IMR-90 (cell line): Measurements from ENCODE around the gene POU2F1. TPM values are rescaled to one million over a fixed set of nuclear protein-coding genes. Genes with fewer than 3 reads are reported as not detected.

ENCODE experiments used
- ATAC-seq: fragments of 200-7000 bp; cut with Tn5 transposase; 2 replicates; pipeline ENCODE4 v1.9.1; 2020; ENCODE audit warnings: low read depth, mild to moderate bottlenecking, moderate library complexity
- BruUV-seq: library from RNA; stranded (reverse); fragments of 400-500 nt; replicated peaks from 2 replicates; lab custom pipeline; 2021; lab: Mats Ljungman, UMichigan
- CTCF ChIA-PET: fragments of 300-600 bp; formaldehyde crosslinking; extraction: SDS; loops from one replicate; lab custom pipeline; 2021; ENCODE audit warnings: antibody characterized with exemption; lab: Yijun Ruan, JAX
- POLR2A ChIA-PET: fragments of 300-600 bp; sonication (Branson Sonifier 250); formaldehyde crosslinking; loops from one replicate; lab custom pipeline; 2022; ENCODE audit warnings: antibody characterized with exemption; ENCODE audit not compliant: unreplicated experiment; lab: Charles Lee
- DNase-seq: peaks from one replicate; pipeline ENCODE4 v3.0.0; 2013
- H2AFZ ChIP-seq: replicated peaks from 2 replicates; pipeline ENCODE3; 2013; ENCODE audit warnings: low read length, mild to moderate bottlenecking; ENCODE audit not compliant: poor library complexity
- H2AK5ac ChIP-seq: 2 replicates; pipeline ENCODE4 v1.6.1; 2013; ENCODE audit warnings: low read depth, low read length, inconsistent platforms
- H2AK9ac ChIP-seq: replicated peaks from 2 replicates; pipeline ENCODE3; 2013; ENCODE audit warnings: mild to moderate bottlenecking, low read depth, low read length, moderate library complexity; ENCODE audit not compliant: poor library complexity
- H2BK120ac ChIP-seq: 2 replicates; pipeline ENCODE4 v1.6.1; 2013; ENCODE audit warnings: low read depth, low read length, inconsistent platforms
- H2BK15ac ChIP-seq: 3 replicates; pipeline ENCODE4 v1.6.1; 2013; ENCODE audit warnings: low read depth, low read length, inconsistent platforms
- H2BK20ac ChIP-seq: 2 replicates; pipeline ENCODE4 v1.6.1; 2013; ENCODE audit warnings: low read depth, mild to moderate bottlenecking, inconsistent platforms, low read length, moderate library complexity
- H2BK5ac ChIP-seq: 2 replicates; pipeline ENCODE4 v1.6.1; 2013; ENCODE audit warnings: mild to moderate bottlenecking, low read depth, low read length, inconsistent platforms; ENCODE audit not compliant: poor library complexity, severe bottlenecking
- H3K14ac ChIP-seq: replicated peaks from 2 replicates; pipeline ENCODE4 v1.6.1; 2013; ENCODE audit warnings: low read depth, low read length, inconsistent platforms
- H3K18ac ChIP-seq: 2 replicates; pipeline ENCODE4 v1.6.1; 2013; ENCODE audit warnings: low read depth, low read length, control low read depth
- H3K23ac ChIP-seq: 2 replicates; pipeline ENCODE4 v1.6.1; 2013; ENCODE audit warnings: low read depth, low read length, inconsistent platforms
- H3K27ac ChIP-seq: 2 replicates; pipeline ENCODE4 v1.5.1; 2013; ENCODE audit warnings: mild to moderate bottlenecking, control low read depth, low read length; ENCODE audit not compliant: insufficient read depth
- H3K27me3 ChIP-seq: 2 replicates; pipeline ENCODE4 v1.6.1; 2013; ENCODE audit warnings: low read length; ENCODE audit not compliant: control insufficient read depth, insufficient read depth
- H3K36me3 ChIP-seq: 2 replicates; pipeline ENCODE4 v1.6.1; 2013; ENCODE audit warnings: low read length, mixed read lengths; ENCODE audit not compliant: control insufficient read depth, insufficient read depth
- H3K4ac ChIP-seq: 2 replicates; pipeline ENCODE4 v1.6.1; 2013; ENCODE audit warnings: low read depth, low read length, inconsistent platforms
- H3K4me1 ChIP-seq: 2 replicates; pipeline ENCODE4 v1.6.1; 2013; ENCODE audit warnings: low read length, mixed read lengths; ENCODE audit not compliant: control insufficient read depth, insufficient read depth
- H3K4me2 ChIP-seq: 2 replicates; pipeline ENCODE4 v1.6.1; 2013; ENCODE audit warnings: low read depth, mild to moderate bottlenecking, control low read depth, low read length, moderate library complexity
- H3K4me3 ChIP-seq: 2 replicates; pipeline ENCODE4 v1.5.1; 2013; ENCODE audit warnings: low read depth, mild to moderate bottlenecking, control low read depth, low read length, moderate library complexity; ENCODE audit not compliant: insufficient read depth
- H3K56ac ChIP-seq: 2 replicates; pipeline ENCODE4 v1.6.1; 2013; ENCODE audit warnings: low read length, inconsistent platforms; ENCODE audit not compliant: insufficient read depth; ENCODE audit errors: extremely low read depth
- H3K79me1 ChIP-seq, 2 experiments: 2 replicates each; pipeline ENCODE4 v1.6.1; 2013; ENCODE audit warnings: low read length in 2 of 2, inconsistent platforms in 1 of 2, low read depth in 1 of 2
- H3K9ac ChIP-seq: 2 replicates; pipeline ENCODE4 v1.6.1; 2013; ENCODE audit warnings: low read depth, low read length, control low read depth
- H3K9me1 ChIP-seq: 2 replicates; pipeline ENCODE4 v1.6.1; 2013; ENCODE audit warnings: low read length, inconsistent platforms; ENCODE audit not compliant: insufficient read depth
- H3K9me3 ChIP-seq: 2 replicates; pipeline ENCODE4 v1.6.1; 2013; ENCODE audit warnings: low read length; ENCODE audit not compliant: control insufficient read depth, insufficient read depth
- H4K20me1 ChIP-seq: 2 replicates; pipeline ENCODE4 v1.6.1; 2013; ENCODE audit warnings: low read length, inconsistent platforms; ENCODE audit not compliant: insufficient read depth
- H4K5ac ChIP-seq: 2 replicates; pipeline ENCODE4 v1.6.1; 2013; ENCODE audit warnings: mild to moderate bottlenecking, low read depth, low read length, control low read depth
- H4K8ac ChIP-seq, 2 experiments: 2 replicates each; pipeline ENCODE4 v1.6.1; 2013; ENCODE audit warnings: low read depth in 2 of 2, low read length in 2 of 2, control low read depth in 1 of 2, inconsistent platforms in 1 of 2
- H4K91ac ChIP-seq: 2 replicates; pipeline ENCODE4 v1.6.1; 2013; ENCODE audit warnings: low read depth, low read length, inconsistent platforms; ENCODE audit not compliant: insufficient read depth
- BHLHE40 ChIP-seq: fragments of 150-350 bp; IDR thresholded peaks from 2 replicates; pipeline ENCODE4 v1.6.1; 2016; ENCODE audit warnings: mild to moderate bottlenecking, low read depth, low read length
- CEBPB ChIP-seq: IDR thresholded peaks from 2 replicates; pipeline ENCODE4 v1.6.1; 2012; ENCODE audit warnings: low read depth, low read length, improper control_type of control experiment
- FOS ChIP-seq: fragments of 150-350 bp; IDR thresholded peaks from 2 replicates; pipeline ENCODE4 v1.6.1; 2016; ENCODE audit warnings: low read depth, low read length
- MAFK ChIP-seq: IDR thresholded peaks from 2 replicates; pipeline ENCODE4 v1.6.1; 2012; ENCODE audit warnings: low read depth, low read length, improper control_type of control experiment
- MAZ ChIP-seq: IDR thresholded peaks from 2 replicates; pipeline ENCODE4 v1.6.1; 2012; ENCODE audit warnings: low read depth, mild to moderate bottlenecking, low read length, improper control_type of control experiment, moderate library complexity, borderline replicate concordance
- MXI1 ChIP-seq: IDR thresholded peaks from 2 replicates; pipeline ENCODE4 v1.6.1; 2012; ENCODE audit warnings: low read depth, mild to moderate bottlenecking, low read length, moderate library complexity, borderline replicate concordance
- NFE2L2 ChIP-seq: fragments of 150-350 bp; IDR thresholded peaks from 2 replicates; pipeline ENCODE4 v1.6.1; 2016; ENCODE audit warnings: low read depth, mild to moderate bottlenecking, low read length
- POLR2A ChIP-seq: IDR thresholded peaks from 2 replicates; pipeline ENCODE4 v1.6.1; 2012; ENCODE audit warnings: mild to moderate bottlenecking, low read depth, low read length
- RAD21 ChIP-seq: IDR thresholded peaks from 2 replicates; pipeline ENCODE4 v1.6.1; 2012; ENCODE audit warnings: low read length, improper control_type of control experiment
- RCOR1 ChIP-seq: IDR thresholded peaks from 2 replicates; pipeline ENCODE4 v1.6.1; 2012; ENCODE audit warnings: mild to moderate bottlenecking, low read length, improper control_type of control experiment; ENCODE audit not compliant: insufficient replicate concordance
- RFX5 ChIP-seq: IDR thresholded peaks from 2 replicates; pipeline ENCODE4 v1.8.0; 2012; ENCODE audit warnings: low read depth, mild to moderate bottlenecking, low read length, moderate library complexity
- WGBS, 2 experiments: methylation state at CpG; one replicate each; pipeline versions ENCODE4 v1.1.5 to v1.1.7; 2013; ENCODE audit warnings: missing lambda C conversion rate in 2 of 2; ENCODE audit not compliant: insufficient read length in 1 of 2; ENCODE audit errors: extremely low coverage in 2 of 2; 5-methylcytosine and 5-hydroxymethylcytosine counted together
- dilution Hi-C: fragments of 300-500 bp; cut with HindIII; formaldehyde crosslinking; loops from one replicate; pipeline ENCODE4 v1.14.3; 2018; ENCODE audit warnings: low sequenced_read_pairs; ENCODE audit not compliant: unreplicated experiment
- in situ Hi-C: fragments of 300-500 bp; cut with MboI; formaldehyde crosslinking; loops from 3 replicates; pipeline ENCODE4 v1.14.3; 2019; ENCODE audit warnings: low sequenced_read_pairs, inconsistent platforms, mixed read lengths
- intact Hi-C: fragments of 100-400 bp; cut with micrococcal nuclease; formaldehyde crosslinking; loops from 2 replicates; pipeline ENCODE4 v1.10.0; 2022
- polyA plus RNA-seq, 3 experiments: library from polyadenylated mRNA; depleted of rRNA; stranded (reverse); fragments of >200 nt; gene quantifications; 2 replicates each; pipeline ENCODE4 v1.2.3, GENCODE V29; 2012; ENCODE audit warnings: low replicate concordance in 1 of 3
- total RNA-seq: library from RNA; depleted of rRNA; stranded (reverse); fragments of >200 nt; gene quantifications from 2 replicates; pipeline ENCODE4 v1.2.3, GENCODE V29; 2012
- TF ChIP-seq, protein P1 (sequence below): fragments of 150-350 bp; IDR thresholded peaks from 2 replicates; pipeline ENCODE4 v1.6.1; 2016; ENCODE audit warnings: low read depth, mild to moderate bottlenecking, low read length, moderate library complexity, borderline replicate concordance

Gene POU2F1
- total and polyA plus RNA-seq, 2 of the 4 experiments (the other 2 are of a cell fraction), result 1.2 to 3.4 TPM

DNA sequence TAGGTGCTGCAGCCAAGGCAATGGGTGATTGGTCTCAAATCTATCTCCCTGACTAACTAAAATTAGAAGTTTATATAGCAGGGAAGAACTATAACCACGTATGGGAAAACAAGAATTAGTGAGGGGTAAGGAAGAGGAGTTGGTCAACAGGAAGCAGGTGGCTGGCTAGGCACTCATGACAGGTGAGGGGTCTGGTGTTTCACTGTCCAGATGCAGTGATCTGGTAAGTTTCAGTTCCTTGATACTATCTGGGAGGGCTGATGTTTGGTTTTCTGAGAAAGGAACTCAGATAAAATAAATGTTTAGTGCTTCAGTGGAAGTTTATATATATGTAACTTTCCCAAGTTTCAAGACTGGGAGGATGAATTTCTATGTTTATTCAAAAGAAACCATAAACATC, 11.6 kb upstream of the POU2F1 start:
- H2AFZ ChIP-seq, result no peak overlapping the region
- H3K56ac ChIP-seq, result no peak overlapping the region
- no CpG with 5 or more reads among the region's 1 CpG for WGBS, 2 experiments
- in situ Hi-C loops (no loop called here), dilution Hi-C loops (no loop called here), intact Hi-C loops (no loop called here)
- no peak overlapping the region for H2BK5ac ChIP-seq
- no peak overlapping the region for H3K4me2 ChIP-seq
- ATAC-seq, result no peak
- H3K18ac ChIP-seq, result no peak overlapping the region
- H2AK9ac ChIP-seq, result no peak overlapping the region
- ChIA-PET POLR2A (interaction anchor here (0.6 kb wide), 1 partner anchor 1091 kb away, joined by 13 read pairs; no protein-coding TSS in a partner anchor), CTCF (no interaction called here)
- H3K14ac ChIP-seq, result no peak overlapping the region
- H2AK5ac ChIP-seq, result no peak overlapping the region
- peaks cover 12% of the 10 kb centered on the region for H3K27me3 ChIP-seq
- H3K27ac ChIP-seq, result no peak overlapping the region
- no peak overlapping the region for H3K4ac ChIP-seq
- 0 out of 2 replicates have a peak, but pooled peaks cover 2% of the 10 kb centered on the region for H3K9me3 ChIP-seq
- no peak overlapping the region for H4K8ac ChIP-seq
- TF ChIP-seq RAD21 (no peak), FOS (no peak), BHLHE40 (no peak), NFE2L2 (no peak), RFX5 (no peak), MAZ (no peak), MAFK (no peak), CEBPB (no peak), POLR2A (no peak), MXI1 (no peak), RCOR1 (no peak)
- TF ChIP-seq, protein P1, sequence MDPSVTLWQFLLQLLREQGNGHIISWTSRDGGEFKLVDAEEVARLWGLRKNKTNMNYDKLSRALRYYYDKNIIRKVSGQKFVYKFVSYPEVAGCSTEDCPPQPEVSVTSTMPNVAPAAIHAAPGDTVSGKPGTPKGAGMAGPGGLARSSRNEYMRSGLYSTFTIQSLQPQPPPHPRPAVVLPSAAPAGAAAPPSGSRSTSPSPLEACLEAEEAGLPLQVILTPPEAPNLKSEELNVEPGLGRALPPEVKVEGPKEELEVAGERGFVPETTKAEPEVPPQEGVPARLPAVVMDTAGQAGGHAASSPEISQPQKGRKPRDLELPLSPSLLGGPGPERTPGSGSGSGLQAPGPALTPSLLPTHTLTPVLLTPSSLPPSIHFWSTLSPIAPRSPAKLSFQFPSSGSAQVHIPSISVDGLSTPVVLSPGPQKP, result no peak
- H2BK120ac ChIP-seq, result no peak overlapping the region
- DNase-seq, result no peak
- no peaks in the 10 kb centered on the region for H3K4me1 ChIP-seq
- no TSS peak for BruUV-seq
- H4K20me1 ChIP-seq, result no peaks in the 10 kb centered on the region
- H3K23ac ChIP-seq, result no peak overlapping the region
- no peak overlapping the region for H3K9ac ChIP-seq
- H4K91ac ChIP-seq, result no peak overlapping the region
- no peak overlapping the region for H3K4me3 ChIP-seq
- no peaks in the 10 kb centered on the region for H3K79me1 ChIP-seq
- no peak overlapping the region for H2BK15ac ChIP-seq
- no peaks in the 10 kb centered on the region for H3K36me3 ChIP-seq
- H2BK20ac ChIP-seq, result no peak overlapping the region
- no peaks in the 10 kb centered on the region for H3K9me1 ChIP-seq
- no peak overlapping the region for H4K5ac ChIP-seq
